CD8-positive, alpha-beta memory T cell (primary cell): ENCODE measurements around the gene RGPD4. TPM values are rescaled to one million over a fixed set of nuclear protein-coding genes. Genes with fewer than 3 reads are reported as not detected.
"Not testable (repeated sequence)": the region's sequence is repeated elsewhere in the genome, so short reads cannot be mapped to it uniquely, and the experiment has no call there.

Experiments
- CTCF ChIA-PET: fragments of 350-600 bp; sonication (Branson Sonifier 250); formaldehyde crosslinking; loops from one replicate; lab custom pipeline; 2021; ENCODE audit warnings: antibody characterized with exemption; lab: Charles Lee
- POLR2A ChIA-PET: fragments of 350-600 bp; sonication (Branson Sonifier 250); formaldehyde crosslinking; loops from one replicate; lab custom pipeline; 2021; ENCODE audit warnings: antibody characterized with exemption; lab: Charles Lee
- DNase-seq, 5 donors: peaks; one replicate each; pipeline versions ENCODE4 v3.0.0 to v3.0.0-alpha.2; 2020 to 2022; ENCODE audit warnings: mixed read lengths in 1 of 5
- H3K27ac ChIP-seq: one replicate; pipeline ENCODE4 v1.7.0; 2013; ENCODE audit warnings: low read depth, mild to moderate bottlenecking, low read length, moderate library complexity
- H3K27me3 ChIP-seq: 2 replicates; pipeline ENCODE4 v1.7.0; 2013; ENCODE audit warnings: low read length, mild to moderate bottlenecking; ENCODE audit not compliant: insufficient read depth, poor library complexity, severe bottlenecking
- H3K36me3 ChIP-seq: 2 replicates; pipeline ENCODE4 v1.7.0; 2013; ENCODE audit warnings: mild to moderate bottlenecking, low read length, moderate library complexity; ENCODE audit not compliant: insufficient read depth
- H3K4me1 ChIP-seq: 2 replicates; pipeline ENCODE4 v1.7.0; 2013; ENCODE audit warnings: mild to moderate bottlenecking, low read length, moderate library complexity; ENCODE audit not compliant: insufficient read depth
- H3K4me3 ChIP-seq: 2 replicates; pipeline ENCODE4 v1.7.0; 2013; ENCODE audit warnings: mild to moderate bottlenecking, low read length
- H3K9me3 ChIP-seq: 2 replicates; pipeline ENCODE4 v1.7.0; 2013; ENCODE audit warnings: mild to moderate bottlenecking, low read length
- H3K27ac Mint-ChIP-seq, 8 donors: one replicate each; pipeline ENCODE4 v1.8.0; 2020 to 2021; ENCODE audit warnings: mixed read lengths in 8 of 8, mild to moderate bottlenecking in 6 of 8, inconsistent platforms in 3 of 8, moderate library complexity in 3 of 8
- H3K27me3 Mint-ChIP-seq, 2 donors: one replicate each; pipeline ENCODE4 v1.8.0; 2020 to 2021; ENCODE audit warnings: mixed read lengths in 2 of 2, mild to moderate bottlenecking in 1 of 2, moderate library complexity in 1 of 2
- H3K36me3 Mint-ChIP-seq, 3 donors: one replicate each; pipeline ENCODE4 v1.8.0; 2020 to 2021; ENCODE audit warnings: mixed read lengths in 3 of 3, inconsistent platforms in 1 of 3, mild to moderate bottlenecking in 1 of 3
- H3K4me1 Mint-ChIP-seq, 3 donors: one replicate each; pipeline ENCODE4 v1.8.0; 2020 to 2021; ENCODE audit warnings: mixed read lengths in 3 of 3, inconsistent platforms in 1 of 3, mild to moderate bottlenecking in 1 of 3
- H3K4me3 Mint-ChIP-seq, 7 donors: one replicate each; pipeline ENCODE4 v1.8.0; 2020 to 2021; ENCODE audit warnings: mixed read lengths in 7 of 7, mild to moderate bottlenecking in 6 of 7, moderate library complexity in 4 of 7, inconsistent platforms in 2 of 7
- H3K9me3 Mint-ChIP-seq, 5 donors: one replicate each; pipeline ENCODE4 v1.8.0; 2020 to 2022; ENCODE audit warnings: mixed read lengths in 5 of 5, mild to moderate bottlenecking in 3 of 5, moderate library complexity in 2 of 5, inconsistent platforms in 1 of 5
- polyA plus RNA-seq: library from polyadenylated mRNA; unstranded; fragments of 300-500 nt; fragmentation: Illumina TruSeq; gene quantifications from one replicate; pipeline ENCODE4 v1.2.3, GENCODE V29; 2021
- total RNA-seq, 2 experiments: library from RNA; stranded (reverse); gene quantifications; one replicate each; pipeline ENCODE4 v1.2.3, GENCODE V29; 2021

The RGPD4 gene
- total RNA-seq (under 1 TPM; 0.64 to 0.72 TPM), polyA plus RNA-seq (not detected)

- H3K4me1 ChIP-seq, H3K27ac Mint-ChIP-seq: not testable (repeated sequence)
These were observed at the start of gene RGPD4 for GRCh38 chr2:107826749-107827148. TSS of gene RGPD4 (plus strand) at chr2:107826892. CDS start at chr2:107827014, 122 bp downstream.

GRCh38 chr2:107777974-107778373, 48.7 kb upstream of the RGPD4 start:
- H3K4me3 ChIP-seq = no peak overlapping the region
- H3K27me3 ChIP-seq = no peaks in the 10 kb centered on the region
- H3K36me3 Mint-ChIP-seq = no peaks in the 10 kb centered on the region
- peaks cover 0 to 5% (median 0%) of the 10 kb centered on the region in 5 donors for H3K9me3 Mint-ChIP-seq
- peaks cover 0 to under 1% of the 10 kb centered on the region in 2 donors for H3K27me3 Mint-ChIP-seq
- H3K27ac Mint-ChIP-seq = no peak overlapping the region
- H3K4me3 Mint-ChIP-seq = no peak overlapping the region
- no peaks in the 10 kb centered on the region for H3K9me3 ChIP-seq
- no peaks in the 10 kb centered on the region for H3K4me1 ChIP-seq
- ChIA-PET CTCF (no interaction called here), POLR2A (no interaction called here)
- H3K27ac ChIP-seq = no peak overlapping the region
- no peak for DNase-seq
- H3K4me1 Mint-ChIP-seq = no peaks in the 10 kb centered on the region
- no peaks in the 10 kb centered on the region for H3K36me3 ChIP-seq

More at GRCh38 chr2:107826749-107827148, at the start of gene RGPD4:
- H3K36me3 Mint-ChIP-seq, H3K27me3 ChIP-seq, H3K9me3 ChIP-seq, H3K4me3 Mint-ChIP-seq, CTCF ChIA-PET, H3K27me3 Mint-ChIP-seq, H3K9me3 Mint-ChIP-seq, H3K27ac ChIP-seq, H3K4me3 ChIP-seq, H3K36me3 ChIP-seq, DNase-seq, H3K4me1 Mint-ChIP-seq, POLR2A ChIA-PET: not testable (repeated sequence)

GRCh38 chr2:107785756-107786155, 40.9 kb upstream of the RGPD4 start:
- no peak overlapping the region for H3K27ac Mint-ChIP-seq
- H3K27me3 Mint-ChIP-seq = peaks cover 0 to 3% of the 10 kb centered on the region in 2 donors
- Histone ChIP-seq H3K4me3 (no peak overlapping the region), H3K4me1 (no peaks in the 10 kb centered on the region), H3K36me3 (no peaks in the 10 kb centered on the region), H3K27ac (no peak overlapping the region), H3K27me3 (no peaks in the 10 kb centered on the region), H3K9me3 (no peaks in the 10 kb centered on the region)
- DNase-seq = no peak
- no peak overlapping the region for H3K4me3 Mint-ChIP-seq
- CTCF ChIA-PET = no interaction called here
- POLR2A ChIA-PET = no interaction called here
- no peaks in the 10 kb centered on the region for H3K36me3 Mint-ChIP-seq
- H3K4me1 Mint-ChIP-seq = no peaks in the 10 kb centered on the region
- H3K9me3 Mint-ChIP-seq = peaks cover 0 to 7% (median 5%) of the 10 kb centered on the region in 5 donors

- no peak overlapping the region for H3K27ac Mint-ChIP-seq
- no peaks in the 10 kb centered on the region for H3K4me1 Mint-ChIP-seq
- Histone ChIP-seq H3K9me3 (no peaks in the 10 kb centered on the region), H3K27me3 (no peaks in the 10 kb centered on the region), H3K27ac (no peak overlapping the region), H3K36me3 (no peaks in the 10 kb centered on the region), H3K4me1 (no peaks in the 10 kb centered on the region), H3K4me3 (no peak overlapping the region)
- no peak for DNase-seq
- peaks cover 0 to 13% (median 3%) of the 10 kb centered on the region in 5 donors for H3K9me3 Mint-ChIP-seq
- POLR2A ChIA-PET = no interaction called here
- no peaks in the 10 kb centered on the region for H3K36me3 Mint-ChIP-seq
- H3K27me3 Mint-ChIP-seq = peaks cover 0 to 3% of the 10 kb centered on the region in 2 donors
- no peak overlapping the region for H3K4me3 Mint-ChIP-seq
- CTCF ChIA-PET = no interaction called here
These were observed 35.9 kb upstream of the RGPD4 start for GRCh38 chr2:107790837-107791236.

- H3K27ac Mint-ChIP-seq = no peak overlapping the region
- H3K4me3 ChIP-seq = no peak overlapping the region
- POLR2A ChIA-PET = no interaction called here
- H3K9me3 ChIP-seq = no peaks in the 10 kb centered on the region
- H3K4me1 Mint-ChIP-seq = no peaks in the 10 kb centered on the region
- H3K36me3 ChIP-seq = no peaks in the 10 kb centered on the region
- H3K9me3 Mint-ChIP-seq = peaks cover 0 to 6% (median 2%) of the 10 kb centered on the region in 5 donors
- no peak overlapping the region for H3K4me3 Mint-ChIP-seq
- no peak for DNase-seq
- H3K27me3 ChIP-seq = no peaks in the 10 kb centered on the region
- no peak overlapping the region for H3K27ac ChIP-seq
- CTCF ChIA-PET = no interaction called here
- no peaks in the 10 kb centered on the region for H3K27me3 Mint-ChIP-seq
- H3K36me3 Mint-ChIP-seq = no peaks in the 10 kb centered on the region
- no peaks in the 10 kb centered on the region for H3K4me1 ChIP-seq
These were observed 25.2 kb upstream of the RGPD4 start for GRCh38 chr2:107801498-107801897.

- Mint-ChIP-seq H3K27me3 (no peaks in the 10 kb centered on the region), H3K4me3 (no peak overlapping the region), H3K9me3 (peaks cover 0 to 4% (median 2%) of the 10 kb centered on the region in 5 donors), H3K4me1 (no peaks in the 10 kb centered on the region), H3K27ac (no peak overlapping the region), H3K36me3 (no peaks in the 10 kb centered on the region)
- POLR2A ChIA-PET = no interaction called here
- H3K4me1 ChIP-seq = no peaks in the 10 kb centered on the region
- no peaks in the 10 kb centered on the region for H3K27me3 ChIP-seq
- H3K9me3 ChIP-seq = no peaks in the 10 kb centered on the region
- no peak overlapping the region for H3K27ac ChIP-seq
- CTCF ChIA-PET = no interaction called here
- no peak overlapping the region for H3K4me3 ChIP-seq
- H3K36me3 ChIP-seq = no peaks in the 10 kb centered on the region
- DNase-seq = no peak
These were observed 21.8 kb upstream of the RGPD4 start for GRCh38 chr2:107804608-107805498.

GRCh38 chr2:107806901-107807300, 19.8 kb upstream of the RGPD4 start:
- Histone ChIP-seq H3K4me3 (no peak overlapping the region), H3K9me3 (no peaks in the 10 kb centered on the region), H3K36me3 (no peaks in the 10 kb centered on the region), H3K27me3 (no peaks in the 10 kb centered on the region), H3K4me1 (no peaks in the 10 kb centered on the region), H3K27ac (no peak overlapping the region)
- Mint-ChIP-seq H3K27me3 (no peaks in the 10 kb centered on the region), H3K27ac (no peak overlapping the region), H3K9me3 (peaks cover 0 to 6% (median 2%) of the 10 kb centered on the region in 5 donors), H3K4me3 (no peak overlapping the region), H3K36me3 (no peaks in the 10 kb centered on the region), H3K4me1 (no peaks in the 10 kb centered on the region)
- DNase-seq = no peak
- POLR2A ChIA-PET = no interaction called here
- CTCF ChIA-PET = no interaction called here

- CTCF ChIA-PET = no interaction called here
- H3K4me3 ChIP-seq = no peak overlapping the region
- POLR2A ChIA-PET = no interaction called here
- no peaks in the 10 kb centered on the region for H3K27me3 ChIP-seq
- Mint-ChIP-seq H3K36me3 (no peaks in the 10 kb centered on the region), H3K4me3 (no peak overlapping the region), H3K9me3 (peaks cover 0 to 8% (median 2%) of the 10 kb centered on the region in 5 donors), H3K4me1 (no peaks in the 10 kb centered on the region), H3K27ac (no peak overlapping the region), H3K27me3 (no peaks in the 10 kb centered on the region)
- H3K9me3 ChIP-seq = no peaks in the 10 kb centered on the region
- H3K36me3 ChIP-seq = no peaks in the 10 kb centered on the region
- no peaks in the 10 kb centered on the region for H3K4me1 ChIP-seq
- no peak for DNase-seq
- H3K27ac ChIP-seq = no peak overlapping the region
These were observed 18.7 kb upstream of the RGPD4 start for GRCh38 chr2:107807988-107808387.
